Right atrium auricular region (tissue), 2 donors: ENCODE measurements around the gene SPPL3. TPM values are rescaled to one million over a fixed set of nuclear protein-coding genes. Genes with fewer than 3 reads are reported as not detected.
A peak's percentile ranks its signal among the peaks of the same experiment; 100 is the strongest.
"Not testable (repeated sequence)": the region's sequence is repeated elsewhere in the genome, so short reads cannot be mapped to it uniquely, and the experiment has no call there.

ENCODE experiments used
- DNase-seq: peaks from one replicate; pipeline ENCODE4 v3.0.0-alpha.2; 2019; ENCODE audit warnings: low spot score
- H3K27ac ChIP-seq, 2 donors: fragments of 200-600 bp; sonication (generic); 1 replicate in 1 of 2; 2 replicates in 1 of 2; pipeline ENCODE4 v1.5.1; 2016 to 2019
- H3K27me3 ChIP-seq, 2 donors: fragments of 200-600 bp; sonication (generic); one replicate each; pipeline versions ENCODE4 v1.5.1 to v1.6.0; 2017 to 2019
- H3K36me3 ChIP-seq: fragments of 200-600 bp; sonication (generic); one replicate; pipeline ENCODE4 v1.5.1; 2016
- H3K4me1 ChIP-seq, 2 donors: fragments of 200-600 bp; sonication (generic); one replicate each; pipeline versions ENCODE4 v1.5.1 to v1.6.0; 2017 to 2019
- H3K4me3 ChIP-seq, 2 donors: fragments of 200-600 bp; sonication (generic); 1 replicate in 1 of 2; 2 replicates in 1 of 2; pipeline ENCODE4 v1.5.1; 2017 to 2019; ENCODE audit warnings: mild to moderate bottlenecking in 1 of 2, moderate library complexity in 1 of 2
- H3K9me3 ChIP-seq, 2 donors: fragments of 200-600 bp; sonication (generic); one replicate each; pipeline ENCODE4 v1.5.1; 2019
- total RNA-seq, 2 donors: library from RNA; depleted of rRNA; stranded (reverse); fragments of >200 nt; gene quantifications; one replicate each; pipeline ENCODE4 v1.1.0, GENCODE V29; 2016
- TF ChIP-seq, protein P1 (sequence below), 2 donors: fragments of 200-600 bp; sonication (generic); IDR thresholded peaks; one replicate each; pipeline ENCODE4 v1.5.1; 2019; ENCODE audit warnings: antibody characterized with exemption in 2 of 2

Gene SPPL3
- total RNA-seq, 2 donors from 2014 or later, result 13.8 to 16.5 TPM

DNA sequence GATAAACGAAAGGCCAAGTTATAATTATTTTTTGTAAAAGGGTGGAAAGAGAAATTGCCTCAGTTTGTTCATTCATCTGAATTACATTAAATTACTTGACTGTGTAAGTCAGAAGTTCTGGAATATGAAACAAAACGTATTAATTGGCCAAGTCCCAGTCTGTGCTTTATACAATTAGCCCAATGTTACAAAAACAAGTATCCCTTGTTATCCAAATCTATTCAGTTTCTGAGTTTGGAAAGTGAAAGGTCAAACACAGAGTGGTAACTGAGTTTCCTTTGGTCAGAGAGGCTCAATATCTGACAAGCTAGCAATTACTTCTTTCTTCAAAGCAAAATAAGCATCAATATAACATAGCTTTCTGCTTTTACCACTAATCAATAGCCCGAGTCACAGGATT is 62.6 kb downstream of the SPPL3 start:
- Histone ChIP-seq H3K4me1 (peaks cover 0 to 31% of the 10 kb centered on the region in 2 donors), H3K27ac (no peak overlapping the region), H3K27me3 (no peaks in the 10 kb centered on the region), H3K9me3 (no peaks in the 10 kb centered on the region), H3K36me3 (no peaks in the 10 kb centered on the region), H3K4me3 (no peak overlapping the region)
- DNase-seq, result no peak
- TF ChIP-seq, protein P1, sequence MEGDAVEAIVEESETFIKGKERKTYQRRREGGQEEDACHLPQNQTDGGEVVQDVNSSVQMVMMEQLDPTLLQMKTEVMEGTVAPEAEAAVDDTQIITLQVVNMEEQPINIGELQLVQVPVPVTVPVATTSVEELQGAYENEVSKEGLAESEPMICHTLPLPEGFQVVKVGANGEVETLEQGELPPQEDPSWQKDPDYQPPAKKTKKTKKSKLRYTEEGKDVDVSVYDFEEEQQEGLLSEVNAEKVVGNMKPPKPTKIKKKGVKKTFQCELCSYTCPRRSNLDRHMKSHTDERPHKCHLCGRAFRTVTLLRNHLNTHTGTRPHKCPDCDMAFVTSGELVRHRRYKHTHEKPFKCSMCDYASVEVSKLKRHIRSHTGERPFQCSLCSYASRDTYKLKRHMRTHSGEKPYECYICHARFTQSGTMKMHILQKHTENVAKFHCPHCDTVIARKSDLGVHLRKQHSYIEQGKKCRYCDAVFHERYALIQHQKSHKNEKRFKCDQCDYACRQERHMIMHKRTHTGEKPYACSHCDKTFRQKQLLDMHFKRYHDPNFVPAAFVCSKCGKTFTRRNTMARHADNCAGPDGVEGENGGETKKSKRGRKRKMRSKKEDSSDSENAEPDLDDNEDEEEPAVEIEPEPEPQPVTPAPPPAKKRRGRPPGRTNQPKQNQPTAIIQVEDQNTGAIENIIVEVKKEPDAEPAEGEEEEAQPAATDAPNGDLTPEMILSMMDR (IDR thresholded peaks at IDR 0.05), result no peak

DNA sequence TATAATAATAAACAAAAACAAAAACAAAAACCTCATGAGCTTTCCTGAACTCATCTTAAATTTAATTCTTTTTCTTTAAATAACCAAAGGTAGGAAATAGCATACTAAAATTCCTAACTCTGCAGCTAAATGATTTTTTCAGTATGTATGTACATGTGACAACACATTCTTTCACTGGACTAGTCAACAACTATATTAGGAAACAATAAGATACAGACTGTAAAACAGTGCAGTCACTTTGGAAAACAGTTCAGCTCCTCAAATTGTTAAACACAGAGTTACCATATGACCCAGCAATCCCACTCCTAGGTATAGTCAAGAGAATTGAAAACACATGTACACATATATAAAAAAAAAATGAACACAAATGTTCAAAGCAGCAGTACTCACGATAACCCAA is 64.7 kb downstream of the SPPL3 start:
- Histone ChIP-seq H3K4me1 (peaks cover 0 to 31% of the 10 kb centered on the region in 2 donors), H3K36me3 (no peaks in the 10 kb centered on the region), H3K4me3 (no peak overlapping the region), H3K27ac (no peak overlapping the region), H3K9me3 (no peaks in the 10 kb centered on the region), H3K27me3 (no peaks in the 10 kb centered on the region)
- DNase-seq, result no peak
- TF ChIP-seq, protein P1 (IDR thresholded peaks at IDR 0.05), result no peak

DNA sequence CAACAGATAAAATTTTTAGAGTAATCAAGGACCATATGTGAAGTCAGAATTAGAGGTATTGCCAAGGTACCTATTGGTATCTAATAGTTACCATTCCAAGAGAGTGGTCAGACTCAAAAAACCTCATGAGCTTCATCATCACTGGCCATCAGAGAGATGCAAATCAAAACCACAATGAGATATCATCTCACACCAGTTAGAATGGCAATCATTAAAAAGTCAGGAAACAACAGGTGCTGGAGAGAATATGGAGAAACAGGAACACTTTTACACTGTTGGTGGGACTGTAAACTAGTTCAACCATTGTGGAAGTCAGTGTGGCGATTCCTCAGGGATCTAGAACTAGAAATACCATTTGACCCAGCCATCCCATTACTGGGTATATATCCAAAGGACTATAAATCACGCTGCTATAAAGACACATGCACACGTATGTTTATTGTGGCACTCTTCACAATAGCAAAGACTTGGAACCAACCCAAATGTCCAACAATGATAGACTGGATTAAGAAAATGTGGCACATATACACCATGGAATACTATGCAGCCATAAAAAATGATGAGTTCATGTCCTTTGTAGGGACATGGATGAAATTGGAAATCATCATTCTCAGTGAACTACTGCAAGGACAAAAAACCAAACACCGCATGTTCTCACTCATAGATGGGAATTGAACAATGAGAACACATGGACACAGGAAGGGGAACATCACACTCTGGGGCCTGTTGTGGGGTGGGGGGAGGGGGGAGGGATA is 65.4 kb downstream of the SPPL3 start:
- not testable (repeated sequence) for H3K27ac ChIP-seq, H3K36me3 ChIP-seq, DNase-seq, H3K27me3 ChIP-seq, H3K4me3 ChIP-seq, H3K9me3 ChIP-seq
- peaks cover 0 to 32% of the 10 kb centered on the region in 2 donors for H3K4me1 ChIP-seq

DNA sequence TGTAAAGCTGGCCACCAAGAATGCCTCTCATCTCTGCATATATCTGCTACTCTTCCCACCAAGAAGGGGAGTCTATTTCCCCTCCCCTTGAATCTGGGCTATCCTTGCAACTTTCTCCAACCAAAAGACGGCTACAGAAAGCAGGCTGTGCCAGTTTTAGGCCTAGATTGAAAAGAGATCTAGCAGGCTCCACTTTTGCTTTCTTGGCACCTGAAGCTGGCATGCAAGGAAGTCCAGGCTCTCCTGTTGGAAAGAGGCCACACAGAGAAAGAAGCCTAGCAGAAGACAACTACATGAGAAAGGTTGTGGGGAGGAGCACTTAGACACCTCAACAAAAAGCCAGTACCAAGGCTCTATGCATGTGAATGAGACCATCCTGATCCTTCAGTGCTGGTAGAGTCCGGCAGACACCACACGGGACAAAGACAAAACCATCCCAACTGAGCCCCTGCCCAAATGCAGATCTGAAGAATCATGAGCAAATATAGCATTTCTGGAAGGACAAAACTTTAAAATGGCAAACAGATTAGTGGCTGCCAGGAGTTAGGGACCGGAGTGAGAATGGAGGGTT is 68.0 kb downstream of the SPPL3 start:
- H3K9me3 ChIP-seq, result no peaks in the 10 kb centered on the region
- peaks cover 0 to 52% of the 10 kb centered on the region in 2 donors for H3K4me1 ChIP-seq
- H3K27ac ChIP-seq, result no peak overlapping the region
- DNase-seq, result no peak
- H3K4me3 ChIP-seq, result no peak overlapping the region
- TF ChIP-seq, protein P1 (IDR thresholded peaks at IDR 0.05), result no peak
- no peaks in the 10 kb centered on the region for H3K27me3 ChIP-seq
- no peaks in the 10 kb centered on the region for H3K36me3 ChIP-seq

DNA sequence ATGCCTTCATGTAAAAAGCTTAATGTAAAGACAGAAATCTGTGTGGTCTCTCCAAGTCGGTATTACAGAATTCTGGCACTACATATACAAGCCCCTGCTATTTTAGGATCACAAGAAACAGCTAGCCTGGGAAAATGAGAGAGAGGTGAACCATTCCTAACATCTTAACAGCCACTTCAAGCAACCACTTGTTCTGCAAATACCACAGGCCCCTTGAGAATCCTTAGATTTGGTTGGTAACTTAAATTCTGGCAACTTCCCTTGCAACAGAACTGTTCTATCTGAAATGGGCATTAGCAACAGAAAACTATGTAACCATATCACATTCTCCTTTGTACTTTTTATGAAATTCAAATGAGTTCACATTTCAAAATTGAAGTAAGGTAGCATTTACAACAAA is 68.5 kb downstream of the SPPL3 start:
- TF ChIP-seq, protein P1 (IDR thresholded peaks at IDR 0.05), result no peak
- no peaks in the 10 kb centered on the region for H3K9me3 ChIP-seq
- peaks cover 0 to 57% of the 10 kb centered on the region in 2 donors for H3K4me1 ChIP-seq
- no peaks in the 10 kb centered on the region for H3K27me3 ChIP-seq
- no peaks in the 10 kb centered on the region for H3K36me3 ChIP-seq
- peak overlapping the region in 1 of 2 donors; percentile 35 for H3K27ac ChIP-seq
- DNase-seq, result no peak
- H3K4me3 ChIP-seq, result no peak overlapping the region

DNA sequence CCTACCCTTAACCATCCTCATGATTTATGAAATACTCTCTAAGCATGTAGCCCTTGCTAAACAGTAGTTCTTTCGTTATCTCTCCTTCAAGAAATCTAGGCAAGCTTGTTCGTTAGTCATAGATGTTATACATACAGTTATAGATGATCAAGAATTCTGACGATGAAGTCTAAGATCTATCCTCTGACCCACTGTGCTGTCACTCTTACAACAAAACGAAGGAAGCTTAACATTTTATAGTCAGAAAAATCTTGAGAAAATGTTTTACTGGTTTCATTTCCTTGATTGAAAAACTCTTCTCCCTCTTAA is 68.9 kb downstream of the SPPL3 start:
- H3K27ac ChIP-seq, result peak overlapping the region in 1 of 2 donors; percentile 35
- DNase-seq, result no peak
- no peaks in the 10 kb centered on the region for H3K9me3 ChIP-seq
- H3K4me3 ChIP-seq, result no peak overlapping the region
- TF ChIP-seq, protein P1 (IDR thresholded peaks at IDR 0.05), result no peak
- H3K36me3 ChIP-seq, result no peaks in the 10 kb centered on the region
- no peaks in the 10 kb centered on the region for H3K27me3 ChIP-seq
- peaks cover 0 to 59% of the 10 kb centered on the region in 2 donors for H3K4me1 ChIP-seq
